GM12875 (cell line): Measurements from ENCODE around the gene ZSWIM1.

Source experiments
- H3K4me3 ChIP-seq: one replicate; pipeline ENCODE4 v1.5.1; 2011; ENCODE audit warnings: low read depth, low read length, control low read depth
- TF ChIP-seq, protein P1 (sequence below): IDR thresholded peaks from 2 replicates; pipeline ENCODE4 v1.5.1; 2011; ENCODE audit warnings: low read depth, mild to moderate bottlenecking, control low read depth, inconsistent platforms, low read length, moderate library complexity, borderline replicate concordance; ENCODE audit not compliant: insufficient read depth

ZSWIM1 gene

GRCh38 chr20:45880988-45881788 is at the start of gene ZSWIM1:
TSS of gene ZSWIM1 (plus strand) at chr20:45881227. CDS start at chr20:45882593, 1,366 bp downstream.
- peak within 1 kb of the TSS; percentile 62 for H3K4me3 ChIP-seq
- TF ChIP-seq, protein P1, sequence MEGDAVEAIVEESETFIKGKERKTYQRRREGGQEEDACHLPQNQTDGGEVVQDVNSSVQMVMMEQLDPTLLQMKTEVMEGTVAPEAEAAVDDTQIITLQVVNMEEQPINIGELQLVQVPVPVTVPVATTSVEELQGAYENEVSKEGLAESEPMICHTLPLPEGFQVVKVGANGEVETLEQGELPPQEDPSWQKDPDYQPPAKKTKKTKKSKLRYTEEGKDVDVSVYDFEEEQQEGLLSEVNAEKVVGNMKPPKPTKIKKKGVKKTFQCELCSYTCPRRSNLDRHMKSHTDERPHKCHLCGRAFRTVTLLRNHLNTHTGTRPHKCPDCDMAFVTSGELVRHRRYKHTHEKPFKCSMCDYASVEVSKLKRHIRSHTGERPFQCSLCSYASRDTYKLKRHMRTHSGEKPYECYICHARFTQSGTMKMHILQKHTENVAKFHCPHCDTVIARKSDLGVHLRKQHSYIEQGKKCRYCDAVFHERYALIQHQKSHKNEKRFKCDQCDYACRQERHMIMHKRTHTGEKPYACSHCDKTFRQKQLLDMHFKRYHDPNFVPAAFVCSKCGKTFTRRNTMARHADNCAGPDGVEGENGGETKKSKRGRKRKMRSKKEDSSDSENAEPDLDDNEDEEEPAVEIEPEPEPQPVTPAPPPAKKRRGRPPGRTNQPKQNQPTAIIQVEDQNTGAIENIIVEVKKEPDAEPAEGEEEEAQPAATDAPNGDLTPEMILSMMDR, result no peak

DNA sequence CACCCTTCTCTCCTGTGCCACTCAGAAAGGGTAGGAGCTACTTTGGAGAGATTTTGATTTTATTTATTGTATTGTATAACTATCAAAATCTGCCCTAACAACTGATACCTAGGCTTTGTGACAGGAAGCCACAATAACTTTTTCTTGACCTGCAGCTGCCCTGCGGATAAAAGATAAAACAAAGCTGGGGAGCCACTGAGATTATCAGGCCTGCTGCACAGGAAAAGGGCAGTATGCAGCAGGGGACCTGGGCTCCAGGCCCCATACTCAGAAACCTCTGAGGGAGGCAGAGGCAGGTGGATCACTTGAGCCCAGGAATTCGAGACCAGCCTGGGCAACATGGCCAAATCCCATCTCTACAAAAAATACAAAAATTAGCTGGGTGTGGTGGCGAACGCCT is 48.4 kb upstream of the ZSWIM1 start:
- TF ChIP-seq, protein P1, result no peak
- H3K4me3 ChIP-seq, result no peak overlapping the region

GRCh38 chr20:45833030-45833882 is 47.8 kb upstream of the ZSWIM1 start, which contains the start of gene SNX21:
TSS of gene SNX21 (plus strand) at chr20:45833799. CDS start at chr20:45833920, 121 bp downstream.
- peak within 1 kb of the TSS; percentile 58 for H3K4me3 ChIP-seq
- TF ChIP-seq, protein P1, result no peak

DNA sequence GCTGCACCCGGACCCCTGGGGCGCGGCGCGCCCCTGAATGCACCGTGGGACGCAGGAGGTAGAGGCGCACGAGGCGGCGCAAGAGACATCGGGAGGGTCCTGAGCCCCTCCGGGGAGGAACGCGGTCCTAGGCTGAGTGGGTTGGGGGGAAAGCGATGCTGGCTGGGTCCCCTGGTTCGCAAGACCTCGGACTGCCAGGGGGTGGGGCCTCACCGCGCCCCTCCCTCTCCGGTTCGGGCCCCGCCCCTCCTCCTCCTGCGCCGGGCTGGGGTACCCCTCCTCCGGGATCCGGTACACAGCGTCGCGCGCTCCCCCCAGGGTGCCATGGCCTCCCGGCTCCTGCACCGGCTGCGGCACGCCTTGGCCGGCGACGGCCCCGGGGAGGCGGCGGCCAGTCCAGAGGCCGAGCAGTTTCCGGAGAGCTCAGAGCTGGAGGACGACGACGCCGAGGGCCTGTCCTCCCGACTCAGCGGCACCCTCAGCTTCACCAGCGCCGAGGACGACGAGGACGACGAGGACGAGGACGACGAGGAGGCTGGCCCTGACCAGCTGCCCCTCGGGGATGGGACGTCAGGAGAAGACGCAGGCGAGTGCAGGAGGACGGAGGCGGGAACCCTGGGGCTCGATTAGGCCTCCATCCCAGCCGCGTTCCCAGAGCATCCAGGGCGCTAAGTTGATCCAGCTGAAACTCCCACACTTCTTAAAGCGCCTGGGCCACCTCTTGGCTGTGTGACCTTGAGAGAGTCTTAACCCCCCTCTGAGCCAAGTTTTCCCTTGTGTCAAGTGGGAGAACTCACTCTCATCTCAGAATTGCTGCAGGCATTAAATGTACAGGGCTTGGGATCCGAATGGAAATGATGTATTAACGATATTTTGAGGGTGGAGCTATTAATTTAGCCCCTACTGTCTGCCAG is 46.9 kb upstream of the ZSWIM1 start:
- peak overlapping the region; percentile 58 for H3K4me3 ChIP-seq
- TF ChIP-seq, protein P1, result no peak

DNA sequence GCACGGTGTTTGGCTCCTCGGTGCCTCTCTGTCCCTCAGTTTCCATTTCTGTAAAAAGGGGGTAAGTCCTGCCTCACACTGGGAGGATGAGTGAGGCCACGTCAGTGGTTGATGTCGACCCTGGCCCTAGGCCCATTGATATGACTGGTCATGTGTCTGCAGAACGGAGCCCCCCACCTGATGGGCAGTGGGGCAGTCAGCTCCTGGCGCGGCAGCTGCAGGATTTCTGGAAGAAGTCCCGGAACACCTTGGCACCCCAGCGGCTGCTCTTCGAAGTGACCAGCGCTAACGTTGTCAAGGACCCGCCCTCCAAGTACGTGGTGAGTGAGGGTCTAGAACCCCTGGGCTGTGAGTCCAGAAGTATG is 46.2 kb upstream of the ZSWIM1 start:
- H3K4me3 ChIP-seq, result no peak overlapping the region
- TF ChIP-seq, protein P1, result no peak

DNA sequence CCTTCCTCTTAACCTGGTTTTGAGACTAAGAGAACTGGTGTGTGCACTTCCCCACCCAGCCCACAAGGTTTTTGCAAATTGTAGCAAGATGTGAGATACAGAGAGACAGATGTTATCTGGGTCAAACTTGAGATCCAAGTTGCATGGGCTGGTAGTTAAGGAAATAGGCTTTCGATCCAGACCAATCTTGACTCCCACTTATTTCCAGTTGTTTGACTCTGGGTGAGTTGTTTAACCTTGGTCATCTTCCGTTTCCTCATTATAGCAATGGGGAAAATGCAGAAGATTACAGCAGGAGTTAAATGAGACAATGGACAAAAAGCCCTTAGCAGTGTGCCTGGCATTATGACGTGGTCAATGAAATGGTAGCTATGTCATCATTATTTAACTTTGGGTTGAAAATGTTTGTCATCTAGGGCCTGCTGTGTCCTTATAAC is 45.7 kb upstream of the ZSWIM1 start:
- TF ChIP-seq, protein P1, result no peak
- no peak overlapping the region for H3K4me3 ChIP-seq
